ENCODE results near the gene CNTRL.

The CNTRL gene

DNA sequence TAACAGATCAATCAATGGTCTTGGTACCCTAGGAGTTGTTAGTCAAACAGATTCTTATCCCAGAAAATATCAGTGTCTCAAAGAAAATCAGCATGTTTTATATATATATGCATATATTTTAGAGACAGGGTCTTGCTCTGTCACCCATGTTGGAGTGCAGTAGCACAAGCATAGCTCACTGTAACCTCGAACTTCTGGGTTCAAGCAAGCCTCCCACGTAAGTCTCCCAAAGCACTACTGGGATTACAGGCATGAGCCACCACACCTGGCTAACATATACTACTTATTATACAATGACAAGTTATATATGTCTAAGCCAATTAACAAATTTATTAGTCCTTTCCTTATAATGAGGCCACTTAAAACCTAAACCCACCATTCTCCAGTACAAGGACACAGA, 116.5 kb downstream of the CNTRL start:
- H3K4me1 Mint-ChIP-seq: peaks cover 58% of the 10 kb centered on the region
- ATAC-seq: no peak
- no peaks in the 10 kb centered on the region for H3K9me3 Mint-ChIP-seq
- H3K27me3 Mint-ChIP-seq: no peaks in the 10 kb centered on the region
- no peak for DNase-seq
- peak overlapping the region in 1 of 2 donors; percentile 9 for H3K27ac Mint-ChIP-seq
- no peak overlapping the region for H3K4me3 Mint-ChIP-seq

GRCh38 chr9:121192518-121192917, 117.8 kb downstream of the CNTRL start:
- peak; percentile 33 for ATAC-seq
- H3K4me3 Mint-ChIP-seq: no peak overlapping the region

DNA sequence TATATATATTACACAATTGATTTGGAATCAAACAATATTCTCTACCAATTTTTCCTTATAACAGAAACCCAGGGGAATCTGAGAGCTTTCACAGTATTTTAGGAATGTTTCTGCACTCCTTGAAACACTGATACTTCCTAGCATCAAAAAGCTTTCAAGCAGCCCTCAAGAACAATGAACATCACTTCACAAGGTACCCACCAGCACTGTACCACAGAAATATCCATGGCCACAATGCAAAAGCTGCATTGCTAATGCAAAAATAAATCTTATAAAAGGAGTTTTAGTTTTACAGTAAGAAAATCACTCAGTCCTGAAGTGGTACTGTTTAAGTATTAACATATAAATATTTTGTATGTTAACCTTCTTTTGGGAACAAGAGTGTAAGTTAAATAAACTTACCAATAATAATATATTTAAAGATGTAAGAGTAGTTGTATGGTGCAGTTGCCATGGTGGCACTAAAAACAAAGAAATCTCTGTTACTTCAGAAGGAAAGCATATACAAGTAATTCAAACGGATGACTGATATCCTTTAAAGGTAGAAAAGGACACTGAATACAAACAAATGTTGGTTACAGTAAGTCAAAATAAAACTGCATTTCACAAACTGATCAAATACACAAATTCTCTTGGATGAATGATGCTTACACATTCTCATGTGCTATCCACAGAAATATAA, 118.3 kb downstream of the CNTRL start:
- DNase-seq: no peak

More at GRCh38 chr9:121192518-121192917, 117.8 kb downstream of the CNTRL start:
- no peak for DNase-seq
- Mint-ChIP-seq H3K4me1 (peaks cover 60% of the 10 kb centered on the region), H3K9me3 (no peaks in the 10 kb centered on the region), H3K27ac (no peak overlapping the region), H3K27me3 (no peaks in the 10 kb centered on the region)

GRCh38 chr9:121194730-121195129, 120.0 kb downstream of the CNTRL start:
- peaks cover 74% of the 10 kb centered on the region for H3K4me1 Mint-ChIP-seq

More for the DNA sequence above, 118.3 kb downstream of the CNTRL start:
- no peak overlapping the region for H3K4me3 Mint-ChIP-seq
- H3K9me3 Mint-ChIP-seq: no peaks in the 10 kb centered on the region
- ATAC-seq: no peak
- H3K27ac Mint-ChIP-seq: no peak overlapping the region
- no peaks in the 10 kb centered on the region for H3K27me3 Mint-ChIP-seq
- H3K4me1 Mint-ChIP-seq: peaks cover 60% of the 10 kb centered on the region

DNA sequence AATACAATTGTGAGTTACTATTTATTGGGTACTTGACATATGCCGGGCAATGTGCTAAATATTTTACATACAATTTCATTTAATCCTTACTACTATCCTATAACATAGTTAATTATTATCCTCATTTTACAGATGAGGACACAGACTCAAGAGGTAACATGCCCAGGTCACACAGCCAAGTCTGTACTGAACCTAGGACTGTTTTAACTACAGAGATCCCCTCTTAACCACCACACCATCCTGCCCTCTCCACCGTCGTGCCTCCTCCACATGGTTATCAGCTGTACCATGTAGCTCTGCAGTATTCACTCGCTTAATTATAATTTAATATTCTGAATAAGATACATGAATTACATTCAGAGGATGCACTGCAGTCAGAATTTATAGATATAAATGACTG, 121.6 kb downstream of the CNTRL start:
- Mint-ChIP-seq H3K4me1 (peaks cover 67% of the 10 kb centered on the region), H3K4me3 (peak overlapping the region; percentile 23 to 37), H3K27ac (peak overlapping the region in 1 of 2 donors; percentile 30), H3K9me3 (no peaks in the 10 kb centered on the region), H3K27me3 (no peaks in the 10 kb centered on the region)
- ATAC-seq: peak; percentile 61
- no peak for DNase-seq

More at GRCh38 chr9:121194730-121195129, 120.0 kb downstream of the CNTRL start:
- Mint-ChIP-seq H3K27ac (no peak overlapping the region), H3K4me3 (peak overlapping the region in 1 of 2 donors; percentile 9), H3K9me3 (no peaks in the 10 kb centered on the region), H3K27me3 (no peaks in the 10 kb centered on the region)
- DNase-seq: no peak
- no peak for ATAC-seq

- H3K4me1 Mint-ChIP-seq: peaks cover 64% of the 10 kb centered on the region
- H3K4me3 Mint-ChIP-seq: peak overlapping the region; percentile 48 to 64
- ATAC-seq: no peak
- H3K9me3 Mint-ChIP-seq: no peaks in the 10 kb centered on the region
- DNase-seq: no peak
- no peaks in the 10 kb centered on the region for H3K27me3 Mint-ChIP-seq
- H3K27ac Mint-ChIP-seq: no peak overlapping the region
Observed at GRCh38 chr9:121197132-121197531, 122.4 kb downstream of the CNTRL start.

DNA sequence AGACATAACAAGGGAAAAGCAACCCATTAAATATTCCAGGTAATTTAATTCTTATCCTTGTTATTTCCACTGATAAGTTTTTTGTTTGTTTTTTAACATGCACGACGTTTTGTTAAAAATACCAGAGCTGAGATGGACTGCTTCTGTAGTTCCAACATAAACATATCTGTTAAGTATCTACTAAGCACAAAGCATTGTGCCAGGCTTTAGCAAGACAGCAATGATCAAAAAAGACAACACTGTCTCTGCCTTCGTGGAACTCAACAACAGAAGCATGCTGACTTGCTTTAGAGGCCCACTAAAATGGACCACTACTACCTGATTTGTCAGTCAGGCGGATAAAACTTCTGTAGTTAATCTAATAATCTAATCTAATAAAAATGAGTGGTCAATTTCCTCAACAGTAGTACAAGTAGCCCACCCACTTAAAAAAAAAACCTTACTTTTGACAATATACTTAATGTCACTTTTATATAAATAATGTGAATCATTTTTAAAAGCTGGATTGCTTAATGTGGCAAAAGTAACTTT, 123.8 kb downstream of the CNTRL start:
- Mint-ChIP-seq H3K9me3 (no peaks in the 10 kb centered on the region), H3K4me3 (peak overlapping the region; percentile 37 to 96), H3K4me1 (peaks cover 71% of the 10 kb centered on the region), H3K27me3 (no peaks in the 10 kb centered on the region), H3K27ac (peak overlapping the region in 1 of 2 donors; percentile 48)
- no peak for DNase-seq
- ATAC-seq: no peak

- Mint-ChIP-seq H3K9me3 (no peaks in the 10 kb centered on the region), H3K4me1 (peaks cover 63% of the 10 kb centered on the region), H3K27ac (peak overlapping the region; percentile 20 to 50), H3K4me3 (peak overlapping the region; percentile 96), H3K27me3 (no peaks in the 10 kb centered on the region)
- DNase-seq (no peak), ATAC-seq (no peak)
Observed at GRCh38 chr9:121199921-121200320, 125.2 kb downstream of the CNTRL start.

- Mint-ChIP-seq H3K27ac (peak overlapping the region; percentile 68 to 93), H3K4me3 (peak overlapping the region; percentile 96), H3K9me3 (no peaks in the 10 kb centered on the region), H3K4me1 (peaks cover 59% of the 10 kb centered on the region), H3K27me3 (no peaks in the 10 kb centered on the region)
- ATAC-seq (no peak), DNase-seq (no peak)
Observed at GRCh38 chr9:121200356-121200755, 125.6 kb downstream of the CNTRL start.

- Mint-ChIP-seq H3K4me1 (peaks cover 51% of the 10 kb centered on the region), H3K4me3 (peak overlapping the region; percentile 96), H3K27me3 (no peaks in the 10 kb centered on the region), H3K27ac (peak overlapping the region; percentile 95), H3K9me3 (no peaks in the 10 kb centered on the region)
- ATAC-seq (peak; percentile 55), DNase-seq (peak; percentile 54 to 57)
Observed at GRCh38 chr9:121201045-121201737, 126.4 kb downstream of the CNTRL start.

DNA sequence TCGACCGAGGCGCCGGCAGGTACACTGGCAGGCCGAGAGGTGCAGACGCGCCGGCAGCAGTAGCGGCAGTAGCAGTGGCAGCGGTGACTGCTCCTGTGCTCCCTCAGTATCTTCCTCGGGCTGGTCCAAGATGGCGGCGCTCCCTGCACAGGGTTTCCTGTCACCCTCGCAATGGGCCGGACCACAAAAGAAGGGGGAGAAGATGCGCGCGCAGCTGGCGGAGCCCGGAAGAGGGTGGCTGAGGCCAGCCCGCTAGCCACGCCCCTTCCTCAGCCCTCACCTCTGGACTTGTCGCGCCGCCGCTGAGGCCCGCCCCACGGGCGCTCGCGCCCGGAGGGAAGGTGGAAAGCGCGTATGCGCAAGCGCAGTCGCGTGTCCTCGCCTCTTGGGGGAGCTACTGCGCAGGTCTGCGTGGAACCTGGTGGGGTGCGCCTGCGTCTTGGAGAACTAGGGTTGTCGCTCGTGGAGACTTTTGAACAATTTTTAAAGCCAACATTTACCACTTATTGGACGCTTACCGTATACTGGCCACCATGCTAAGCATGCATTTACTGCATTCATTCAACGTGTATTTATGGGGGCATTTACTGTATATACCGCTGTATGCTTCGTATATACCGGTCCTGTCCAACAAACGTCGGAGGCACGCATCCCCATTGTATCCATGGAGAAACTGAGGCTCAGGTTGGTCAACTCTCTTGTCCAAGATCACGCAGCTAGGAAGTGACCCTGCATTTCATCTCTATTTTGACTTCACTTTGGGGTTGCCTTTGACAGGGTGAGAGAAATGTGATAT, 127.2 kb downstream of the CNTRL start, which contains the start of gene RAB14:
TSS of gene RAB14 (minus strand) at position 132 of the 796 bp plus-strand sequence. CDS start 8,457 bp downstream, outside the sequence.
- H3K4me3 Mint-ChIP-seq: peak within 1 kb of the TSS; percentile 96
- H3K27me3 Mint-ChIP-seq: no peaks in the 10 kb centered on the region
- H3K9me3 Mint-ChIP-seq: no peaks in the 10 kb centered on the region
- peak; percentile 100 for DNase-seq
- peak; percentile 91 for ATAC-seq
- H3K4me1 Mint-ChIP-seq: peaks cover 50% of the 10 kb centered on the region
- H3K27ac Mint-ChIP-seq: peak within 1 kb of the TSS; percentile 95

GRCh38 chr9:121204121-121204520, 129.4 kb downstream of the CNTRL start:
- no peaks in the 10 kb centered on the region for H3K9me3 Mint-ChIP-seq
- peaks cover 45% of the 10 kb centered on the region for H3K4me1 Mint-ChIP-seq
- H3K27me3 Mint-ChIP-seq: no peaks in the 10 kb centered on the region
- H3K27ac Mint-ChIP-seq: no peak overlapping the region
- H3K4me3 Mint-ChIP-seq: no peak overlapping the region
- DNase-seq (no peak), ATAC-seq (no peak)

- Mint-ChIP-seq H3K27ac (no peak overlapping the region), H3K4me1 (peaks cover 40% of the 10 kb centered on the region), H3K9me3 (no peaks in the 10 kb centered on the region), H3K27me3 (no peaks in the 10 kb centered on the region), H3K4me3 (no peak overlapping the region)
- no peak for DNase-seq
- ATAC-seq: no peak
Observed at GRCh38 chr9:121204611-121205010, 129.9 kb downstream of the CNTRL start.

DNA sequence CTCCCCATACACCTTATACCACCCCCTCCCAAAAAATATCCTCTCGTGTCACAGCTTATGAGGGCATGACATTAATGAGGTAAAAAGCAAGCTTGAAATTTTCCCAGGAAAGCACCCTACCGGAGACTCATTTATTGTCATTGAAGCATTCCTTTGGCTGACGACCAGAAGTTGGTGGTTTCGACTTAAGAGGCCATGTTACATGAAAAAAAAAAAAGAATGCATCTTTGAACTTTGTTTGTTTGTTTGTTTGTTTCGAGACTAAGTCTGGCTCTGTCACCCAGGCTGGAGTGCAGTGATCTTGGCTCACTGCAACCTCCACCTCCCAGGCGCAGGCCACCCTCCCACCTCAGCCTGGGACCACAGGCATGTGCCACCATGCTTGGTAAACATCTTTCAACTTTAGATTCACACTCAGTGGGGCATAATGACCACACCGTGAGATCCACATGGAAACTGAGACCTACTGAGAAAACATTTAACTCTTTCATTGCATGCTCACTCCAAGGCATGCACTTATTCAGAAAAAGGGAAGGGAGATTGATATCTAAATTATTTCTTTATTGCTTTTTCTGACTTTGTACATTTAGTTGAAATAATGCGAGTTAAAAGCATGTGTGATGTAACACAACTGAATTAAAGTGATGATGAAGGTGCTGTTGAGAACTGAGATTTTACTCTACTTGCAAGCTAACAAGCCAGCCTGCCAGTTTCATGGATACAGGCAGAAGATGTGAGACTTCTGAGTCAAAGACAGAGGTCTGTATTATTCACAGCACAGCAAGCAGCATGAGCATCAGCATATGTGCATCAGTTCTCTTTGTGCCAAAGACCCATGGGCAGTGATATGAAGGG, 132.0 kb downstream of the CNTRL start:
- Mint-ChIP-seq H3K4me3 (peak overlapping the region in 1 of 2 donors; percentile 51), H3K27me3 (no peaks in the 10 kb centered on the region), H3K9me3 (no peaks in the 10 kb centered on the region), H3K27ac (no peak overlapping the region), H3K4me1 (peaks cover 33% of the 10 kb centered on the region)
- DNase-seq (no peak), ATAC-seq (peak; percentile 65)
